ENCODE measurements around the gene TBL3.

Gene TBL3

GRCh38 chr16:2013527-2013926 is 41.7 kb downstream of the TBL3 start:
- no peak for DNase-seq (ENCODE audit: low read depth in 2 of 2, low spot score in 1 of 2)

- DNase-seq (ENCODE audit: low read depth in 2 of 2, low spot score in 1 of 2) = no peak
Observed at GRCh38 chr16:2015117-2015946, 43.5 kb downstream of the TBL3 start.

GRCh38 chr16:2015947-2016208 is 44.0 kb downstream of the TBL3 start:
- DNase-seq (ENCODE audit: low read depth in 2 of 2, low spot score in 1 of 2) = no peak

- DNase-seq (ENCODE audit: low read depth in 2 of 2, low spot score in 1 of 2) = no peak
Observed at GRCh38 chr16:2016407-2016922, 44.6 kb downstream of the TBL3 start.

GRCh38 chr16:2019518-2019920 is 47.7 kb downstream of the TBL3 start, which contains the start of gene NPW:
Gene NPW, plus strand, starts transcription at chr16:2019785.
- no peak for DNase-seq (ENCODE audit: low read depth in 2 of 2, low spot score in 1 of 2)

GRCh38 chr16:2019921-2020831 is 48.3 kb downstream of the TBL3 start:
- no peak for DNase-seq (ENCODE audit: low read depth in 2 of 2, low spot score in 1 of 2)

- no peak for DNase-seq (ENCODE audit: low read depth in 2 of 2, low spot score in 1 of 2)
Observed at GRCh38 chr16:2022723-2023091, 50.9 kb downstream of the TBL3 start.

GRCh38 chr16:2023092-2024031 is 51.5 kb downstream of the TBL3 start:
- DNase-seq (ENCODE audit: low read depth in 2 of 2, low spot score in 1 of 2) = peak; percentile 89 to 93

GRCh38 chr16:2024032-2024420 is 52.2 kb downstream of the TBL3 start:
- no peak for DNase-seq (ENCODE audit: low read depth in 2 of 2, low spot score in 1 of 2)

GRCh38 chr16:2025251-2025650 is 53.4 kb downstream of the TBL3 start:
- no peak for DNase-seq (ENCODE audit: low read depth in 2 of 2, low spot score in 1 of 2)

GRCh38 chr16:2025878-2026460 is 54.1 kb downstream of the TBL3 start:
- DNase-seq (ENCODE audit: low read depth in 2 of 2, low spot score in 1 of 2) = no peak

- no peak for DNase-seq (ENCODE audit: low read depth in 2 of 2, low spot score in 1 of 2)
Observed at GRCh38 chr16:2026461-2027023, 54.7 kb downstream of the TBL3 start, which contains the start of gene NHERF2. Gene NHERF2, plus strand, starts transcription at chr16:2026902. Its CDS starts 104 bp downstream, at chr16:2027006.

GRCh38 chr16:2027024-2028010 is 55.5 kb downstream of the TBL3 start:
- DNase-seq (ENCODE audit: low read depth in 2 of 2, low spot score in 1 of 2) = no peak

- DNase-seq (ENCODE audit: low read depth in 2 of 2, low spot score in 1 of 2) = no peak
Observed at GRCh38 chr16:2028146-2028545, 56.3 kb downstream of the TBL3 start.

- DNase-seq (ENCODE audit: low read depth in 2 of 2, low spot score in 1 of 2) = no peak
Observed at GRCh38 chr16:2028620-2029220, 56.9 kb downstream of the TBL3 start.

- DNase-seq (ENCODE audit: low read depth in 2 of 2, low spot score in 1 of 2) = no peak
Observed at GRCh38 chr16:2029350-2029749, 57.5 kb downstream of the TBL3 start.

- DNase-seq (ENCODE audit: low read depth in 2 of 2, low spot score in 1 of 2) = no peak
Observed at GRCh38 chr16:2030036-2030435, 58.2 kb downstream of the TBL3 start.

GRCh38 chr16:2031081-2031577 is 59.3 kb downstream of the TBL3 start:
- no peak for DNase-seq (ENCODE audit: low read depth in 2 of 2, low spot score in 1 of 2)
